Glutamatergic neuron (in vitro differentiated cells): ENCODE results near the gene C4orf50. TPM values are rescaled to one million over a fixed set of nuclear protein-coding genes. Genes with fewer than 3 reads are reported as not detected.

Experiments used
- DNase-seq: peaks from one replicate; pipeline ENCODE4 v3.0.0; 2022
- H3K27ac Mint-ChIP-seq: one replicate; pipeline ENCODE4 v1.8.0; 2020; ENCODE audit warnings: mild to moderate bottlenecking, mixed read lengths, inconsistent platforms; ENCODE audit not compliant: unreplicated experiment
- H3K27me3 Mint-ChIP-seq: one replicate; pipeline ENCODE4 v1.8.0; 2020; ENCODE audit warnings: mild to moderate bottlenecking, moderate library complexity, mixed read lengths, inconsistent platforms; ENCODE audit not compliant: unreplicated experiment
- H3K36me3 Mint-ChIP-seq: one replicate; pipeline ENCODE4 v1.8.0; 2020; ENCODE audit warnings: mild to moderate bottlenecking, mixed read lengths, inconsistent platforms; ENCODE audit not compliant: unreplicated experiment
- H3K4me1 Mint-ChIP-seq: one replicate; pipeline ENCODE4 v1.8.0; 2020; ENCODE audit warnings: mild to moderate bottlenecking, low read depth, mixed read lengths, inconsistent platforms; ENCODE audit not compliant: unreplicated experiment
- H3K4me3 Mint-ChIP-seq: one replicate; pipeline ENCODE4 v1.8.0; 2020; ENCODE audit warnings: mild to moderate bottlenecking, mixed read lengths, inconsistent platforms; ENCODE audit not compliant: unreplicated experiment
- H3K9me3 Mint-ChIP-seq: one replicate; pipeline ENCODE4 v1.8.0; 2020; ENCODE audit warnings: mild to moderate bottlenecking, moderate library complexity, mixed read lengths, inconsistent platforms; ENCODE audit not compliant: unreplicated experiment
- CTCF ChIP-seq: fragments of 200-600 bp; sonication (generic); IDR thresholded peaks from one replicate; pipeline ENCODE4 v1.5.0; 2021; ENCODE audit not compliant: partially characterized antibody, unreplicated experiment
- total RNA-seq: library from RNA; stranded (reverse); fragmentation: NEBNext Ultra II Directional; extraction: Animal tissue kit (Norgen Biotek cat#: 25700); gene quantifications from one replicate; pipeline ENCODE4 v1.2.1, GENCODE V29; 2021; ENCODE audit not compliant: unreplicated experiment

The C4orf50 gene
- total RNA-seq, 1 donor from 2014 or later: 0.56 TPM

GRCh38 chr4:5992828-5993321 lies 25.4 kb downstream of the C4orf50 start:
- Mint-ChIP-seq H3K4me3 (no peak overlapping the region), H3K9me3 (peaks cover 3% of the 10 kb centered on the region), H3K4me1 (peaks cover 15% of the 10 kb centered on the region), H3K27me3 (peaks cover 6% of the 10 kb centered on the region), H3K36me3 (peaks cover 9% of the 10 kb centered on the region), H3K27ac (no peak overlapping the region)
- TF ChIP-seq CTCF: no peak
- no peak for DNase-seq

- no peak overlapping the region for H3K4me3 Mint-ChIP-seq
- no peak overlapping the region for H3K27ac Mint-ChIP-seq
- no peak for DNase-seq
- TF ChIP-seq CTCF: no peak
- peaks cover 3% of the 10 kb centered on the region for H3K9me3 Mint-ChIP-seq
- H3K27me3 Mint-ChIP-seq: peaks cover 8% of the 10 kb centered on the region
- H3K36me3 Mint-ChIP-seq: peaks cover 9% of the 10 kb centered on the region
- H3K4me1 Mint-ChIP-seq: peaks cover 15% of the 10 kb centered on the region
Observed at GRCh38 chr4:5992171-5992827, 25.9 kb downstream of the C4orf50 start.

- Mint-ChIP-seq H3K4me1 (peaks cover 11% of the 10 kb centered on the region), H3K27ac (no peak overlapping the region), H3K27me3 (peaks cover 8% of the 10 kb centered on the region), H3K9me3 (peaks cover 2% of the 10 kb centered on the region), H3K4me3 (no peak overlapping the region), H3K36me3 (peaks cover 9% of the 10 kb centered on the region)
- DNase-seq: no peak
- TF ChIP-seq CTCF: no peak
Observed at GRCh38 chr4:5991405-5991804, 26.8 kb downstream of the C4orf50 start.

DNA sequence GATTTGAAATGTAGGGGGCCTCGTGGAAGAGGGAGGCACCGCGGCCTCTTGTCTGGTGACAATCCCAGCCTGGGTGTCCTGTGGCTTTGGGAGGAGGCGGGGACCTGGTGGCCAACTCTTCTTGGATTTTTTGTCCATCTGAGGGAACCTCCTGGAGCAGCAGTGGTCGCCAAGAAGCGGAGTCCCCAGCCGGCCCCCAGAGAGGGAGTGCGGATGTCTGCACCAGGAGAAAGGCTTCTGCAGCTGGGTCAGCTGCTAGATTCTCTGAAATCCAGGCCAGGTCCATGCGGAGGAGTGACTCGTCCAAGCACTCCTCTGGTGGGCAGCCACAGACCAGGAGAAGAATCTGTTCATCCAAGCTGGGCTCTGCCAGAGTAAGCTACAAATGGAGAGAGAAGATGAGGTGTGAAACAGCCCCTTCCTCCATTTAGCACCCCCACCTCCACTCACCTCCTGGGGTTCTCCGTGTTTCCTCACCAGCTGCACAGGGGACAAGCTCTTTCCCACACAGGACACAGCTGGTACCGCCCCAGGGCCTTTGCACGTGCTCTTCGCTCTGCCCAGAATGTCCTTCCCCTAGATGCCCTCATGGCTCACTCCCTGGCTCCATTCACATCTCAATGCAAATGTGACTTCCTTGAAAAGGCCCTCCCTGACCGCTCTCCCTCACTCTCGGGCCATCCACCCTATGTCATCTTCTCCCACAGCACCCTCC lies 27.6 kb downstream of the C4orf50 start:
- Mint-ChIP-seq H3K4me3 (no peak overlapping the region), H3K27ac (no peak overlapping the region), H3K9me3 (peaks cover 2% of the 10 kb centered on the region)

More for the DNA sequence above, 27.6 kb downstream of the C4orf50 start:
- Mint-ChIP-seq H3K4me1 (peaks cover 6% of the 10 kb centered on the region), H3K27me3 (peaks cover 8% of the 10 kb centered on the region), H3K36me3 (peaks cover 9% of the 10 kb centered on the region)
- no peak for DNase-seq
- no peak for TF ChIP-seq CTCF
